HEK293 (cell line): ENCODE results near the gene TMEM8B.

Experiments
- CTCF ChIA-PET: fragments of 350-600 bp; formaldehyde crosslinking; extraction: SDS; loops from one replicate; lab custom pipeline; 2021; ENCODE audit warnings: antibody characterized with exemption; lab: Yijun Ruan, JAX
- POLR2A ChIA-PET: fragments of 300-600 bp; formaldehyde crosslinking; extraction: SDS; loops from one replicate; lab custom pipeline; 2020; ENCODE audit warnings: antibody characterized with exemption, inconsistent platforms; lab: Yijun Ruan, JAX
- H3K27ac ChIP-seq: fragments of 200-500 bp; sonication (Bioruptor generic); 2 replicates; pipeline ENCODE4 v1.5.1; 2014; ENCODE audit warnings: low read depth, low read length, control low read depth, inconsistent platforms; ENCODE audit errors: extremely low read depth
- H3K36me3 ChIP-seq, 2 experiments: fragments of 200-500 bp in 1 of 2; sonication (Bioruptor generic) in 1 of 2; 1 replicate in 1 of 2; 2 replicates in 1 of 2; pipeline ENCODE4 v1.5.1; 2014 to 2017; ENCODE audit warnings: inconsistent platforms in 2 of 2, low read length in 2 of 2; ENCODE audit not compliant: control insufficient read depth in 2 of 2, insufficient read depth in 1 of 2
- H3K4me1 ChIP-seq: fragments of 200-500 bp; sonication (Bioruptor generic); 2 replicates; pipeline ENCODE4 v1.5.1; 2014; ENCODE audit warnings: mild to moderate bottlenecking, low read length, inconsistent platforms; ENCODE audit not compliant: control insufficient read depth, insufficient read depth
- H3K4me3 ChIP-seq: 2 replicates; pipeline ENCODE4 v1.5.1; 2011; ENCODE audit warnings: low read depth, mild to moderate bottlenecking, control low read depth, low read length, moderate library complexity
- H3K9me3 ChIP-seq: fragments of 200-500 bp; sonication (Bioruptor generic); 2 replicates; pipeline ENCODE4 v1.5.1; 2014; ENCODE audit warnings: low read depth, low read length, inconsistent platforms; ENCODE audit not compliant: control insufficient read depth, insufficient read depth
- ATF2 ChIP-seq: fragments of 450-650 bp; formaldehyde crosslinking; IDR thresholded peaks from 2 replicates; pipeline ENCODE4 v1.5.1; 2016; ENCODE audit warnings: missing biosample characterization, missing genetic modification characterization, low read depth
- OVOL3 ChIP-seq: fragments of 450-650 bp; formaldehyde crosslinking; IDR thresholded peaks from 2 replicates; pipeline ENCODE4 v1.5.1; 2016; ENCODE audit warnings: missing biosample characterization, missing genetic modification characterization
- PRDM2 ChIP-seq: fragments of 450-650 bp; formaldehyde crosslinking; IDR thresholded peaks from 2 replicates; pipeline ENCODE4 v1.5.1; 2016; ENCODE audit warnings: missing biosample characterization, missing genetic modification characterization, borderline replicate concordance
- ZFHX2 ChIP-seq: fragments of 450-650 bp; formaldehyde crosslinking; conservative IDR thresholded peaks from 2 replicates; pipeline ENCODE4 v1.5.1; 2016; ENCODE audit warnings: missing biosample characterization, missing genetic modification characterization
- ZNF10 ChIP-seq: fragments of 450-650 bp; formaldehyde crosslinking; IDR thresholded peaks from 2 replicates; pipeline ENCODE4 v1.5.1; 2017; ENCODE audit warnings: missing biosample characterization, missing genetic modification characterization
- ZNF239 ChIP-seq: fragments of 450-650 bp; formaldehyde crosslinking; IDR thresholded peaks from 2 replicates; pipeline ENCODE4 v1.5.1; 2016; ENCODE audit warnings: missing biosample characterization, missing genetic modification characterization
- ZNF518A ChIP-seq: fragments of 450-650 bp; formaldehyde crosslinking; conservative IDR thresholded peaks from 2 replicates; pipeline ENCODE4 v1.5.1; 2016; ENCODE audit warnings: low read depth, missing biosample characterization, missing genetic modification characterization
- ZNF530 ChIP-seq: fragments of 450-650 bp; formaldehyde crosslinking; IDR thresholded peaks from 2 replicates; pipeline ENCODE4 v1.5.1; 2016; ENCODE audit warnings: low read depth, missing biosample characterization, missing genetic modification characterization

TMEM8B gene

GRCh38 chr9:35795695-35796094, 33.3 kb upstream of the TMEM8B start (continued):
- TF ChIP-seq ZNF518A (tag by site-specific recombination) (no peak), PRDM2 (tag by site-specific recombination) (no peak), ZFHX2 (tag by site-specific recombination) (no peak), ZNF239 (no peak)

- no peak overlapping the region for H3K27ac ChIP-seq
- TF ChIP-seq ZNF530 (tag by site-specific recombination) = no peak
- no peak for TF ChIP-seq OVOL3 (tag by site-specific recombination)
- peak; percentile 73; the same call in 1 of the 2 replicates for TF ChIP-seq ATF2 (tag by site-specific recombination)
- TF ChIP-seq ZNF10 (tag by site-specific recombination) = no peak
- TF ChIP-seq, all 188 proteins: peak for 1
- peaks cover 0 to 35% of the 10 kb centered on the region in 2 experiments; a peak in 2 of 3 replicates for H3K36me3 ChIP-seq
- CTCF ChIA-PET = interaction anchor here (0.6 to 1.2 kb wide), 3 partner anchors 10 to 113 kb away, joined by 3 to 7 read pairs (median 4); no protein-coding TSS in a partner anchor
- no peak overlapping the region for H3K4me3 ChIP-seq
- H3K9me3 ChIP-seq = no peaks in the 10 kb centered on the region
- no peaks in the 10 kb centered on the region for H3K4me1 ChIP-seq
- POLR2A ChIA-PET = interaction anchor here (1.3 kb wide), 1 partner anchor 14 kb away, joined by 6 read pairs; the partner anchor contains the start of gene SPAG8
Observed at GRCh38 chr9:35797311-35798109, 31.5 kb upstream of the TMEM8B start.
